Measurements from ENCODE around the gene SNAI3.

Gene SNAI3

DNA sequence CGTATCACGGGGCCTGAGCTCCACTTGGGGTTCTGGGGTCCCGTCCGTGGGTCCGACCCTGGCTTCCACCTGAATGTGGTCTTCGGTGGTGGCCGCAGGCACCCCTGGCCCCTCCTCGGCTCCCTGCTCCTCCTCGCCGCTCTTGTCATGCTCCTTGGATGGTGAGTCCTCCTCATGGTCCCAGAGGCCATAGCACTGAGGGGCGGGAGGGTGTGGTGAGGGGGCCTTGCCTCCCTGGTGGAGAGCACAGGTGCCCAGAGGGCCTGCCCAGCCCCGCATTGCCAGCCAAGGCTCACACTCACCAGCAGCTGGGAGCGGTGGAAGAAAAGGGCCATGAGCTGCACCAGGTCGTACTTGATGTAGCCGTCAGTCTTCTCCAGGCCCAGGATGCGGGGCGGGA is 34.9 kb upstream of the SNAI3 start:
- DNase-seq, result no peak

DNA sequence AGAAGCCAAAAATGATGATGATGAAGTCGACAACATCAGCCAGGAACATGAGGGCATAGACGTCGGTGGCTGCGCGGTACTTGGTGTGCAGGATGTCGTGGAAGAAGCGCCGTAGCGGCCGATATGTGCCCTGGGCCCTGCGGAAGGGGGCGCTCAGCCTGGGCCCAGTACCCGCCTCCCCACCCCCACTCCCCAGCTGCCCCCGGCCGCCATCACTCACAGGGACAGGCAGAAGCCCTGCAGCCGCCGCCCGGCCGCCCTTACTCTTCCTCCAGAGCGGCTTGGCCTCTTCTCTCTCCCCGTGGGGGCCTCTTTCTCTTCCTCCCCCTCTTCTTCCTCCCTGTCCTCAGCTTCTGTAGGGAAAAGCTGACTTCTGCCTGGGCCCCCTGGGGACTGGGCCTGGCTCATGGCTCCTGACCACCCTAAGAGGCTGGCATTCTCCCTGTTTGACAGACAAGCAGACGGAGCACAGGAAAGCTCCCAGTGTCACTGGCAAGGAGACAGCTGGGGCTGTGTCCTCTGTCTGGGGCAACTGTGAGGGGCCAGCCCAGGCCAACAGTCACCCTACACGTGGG is 34.2 kb upstream of the SNAI3 start:
- DNase-seq, result no peak

DNA sequence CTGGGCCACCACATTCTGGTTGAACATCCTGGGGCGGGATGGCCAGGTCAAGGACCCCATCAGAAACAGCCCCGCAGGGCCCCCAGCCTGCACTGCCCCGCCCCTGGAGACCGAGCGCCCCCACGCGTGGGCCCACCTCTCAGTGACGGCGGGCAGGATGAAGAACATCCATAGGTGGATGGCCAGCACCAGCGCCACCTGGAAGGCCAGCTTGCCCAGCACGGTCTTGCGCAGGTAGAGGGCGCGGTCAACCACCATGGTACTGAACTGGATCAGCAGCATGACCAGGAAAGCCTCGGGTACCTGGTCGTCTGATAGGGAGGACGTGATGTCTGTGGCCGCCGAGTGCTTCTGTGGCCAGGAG is 33.6 kb upstream of the SNAI3 start:
- DNase-seq, result no peak

DNA sequence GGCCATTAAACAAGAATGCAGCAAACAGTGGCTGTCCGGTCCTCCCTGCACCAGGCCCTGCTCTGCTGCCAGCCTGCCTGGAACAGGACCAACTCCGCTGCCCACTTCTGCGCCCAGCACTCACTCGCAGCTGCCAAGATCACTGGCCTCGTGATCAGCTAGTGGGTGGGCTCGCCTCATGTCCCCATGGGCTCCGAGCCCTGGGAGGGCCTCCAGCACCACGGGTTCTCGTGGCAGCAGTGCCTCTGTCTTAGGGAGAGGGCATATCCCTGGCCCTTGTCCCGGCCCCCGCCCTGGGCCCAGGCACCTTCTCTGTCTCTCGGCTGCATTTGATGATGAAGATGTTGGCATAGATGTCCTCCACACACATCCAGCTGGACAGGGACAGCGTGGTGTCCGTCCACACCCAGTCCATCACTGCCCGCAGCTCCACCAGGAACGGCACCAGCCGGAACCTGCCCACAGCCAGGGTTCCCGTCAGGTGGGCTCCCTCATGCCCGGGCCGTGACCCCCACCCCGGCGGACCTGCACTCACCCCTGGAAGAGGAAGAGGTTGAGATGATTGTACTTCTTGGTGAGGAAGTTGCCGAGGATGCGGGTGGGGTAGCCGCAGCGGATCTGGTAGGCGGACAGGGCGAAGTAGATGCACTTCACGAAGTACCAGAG is 33.1 kb upstream of the SNAI3 start:
- DNase-seq, result no peak

DNA sequence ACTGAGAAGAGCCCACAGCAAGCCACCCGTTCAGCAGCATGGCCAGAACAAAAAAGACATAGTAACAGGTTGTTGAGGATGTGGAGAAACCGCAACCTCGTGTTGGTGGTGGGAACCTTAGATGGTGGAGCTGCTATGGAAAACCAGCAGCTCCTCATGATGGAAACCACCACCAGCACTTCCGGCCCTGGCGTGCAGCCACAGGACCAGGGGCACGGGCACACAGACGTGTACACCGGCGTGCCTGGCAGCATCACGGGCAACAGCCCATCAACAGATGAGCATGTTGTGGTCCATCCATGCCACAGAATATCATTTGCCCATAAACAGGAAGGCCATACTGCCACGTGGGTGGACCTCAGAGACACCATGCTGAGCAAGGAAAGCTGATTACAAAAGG is 31.9 kb upstream of the SNAI3 start:
- DNase-seq, result no peak

DNA sequence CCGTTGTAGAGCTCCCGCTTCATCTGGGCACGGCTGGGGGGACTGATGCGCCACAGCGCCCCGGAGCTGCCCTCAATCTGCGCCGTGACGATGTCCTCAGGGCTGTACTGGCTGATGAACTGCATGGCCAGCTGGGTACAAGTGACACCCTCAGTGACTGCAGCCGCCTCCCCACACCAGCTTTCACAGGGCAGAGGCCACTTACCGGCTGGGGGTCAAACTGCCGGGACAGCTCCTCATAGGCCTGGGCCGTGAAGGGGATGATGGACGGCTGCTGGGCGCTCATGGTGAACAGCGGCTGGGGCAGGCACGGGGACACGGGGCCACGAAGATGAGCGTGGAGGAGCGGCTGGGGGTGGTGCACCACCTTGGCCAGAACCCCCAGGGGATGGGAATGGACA is 30.3 kb upstream of the SNAI3 start:
- DNase-seq, result no peak

DNA sequence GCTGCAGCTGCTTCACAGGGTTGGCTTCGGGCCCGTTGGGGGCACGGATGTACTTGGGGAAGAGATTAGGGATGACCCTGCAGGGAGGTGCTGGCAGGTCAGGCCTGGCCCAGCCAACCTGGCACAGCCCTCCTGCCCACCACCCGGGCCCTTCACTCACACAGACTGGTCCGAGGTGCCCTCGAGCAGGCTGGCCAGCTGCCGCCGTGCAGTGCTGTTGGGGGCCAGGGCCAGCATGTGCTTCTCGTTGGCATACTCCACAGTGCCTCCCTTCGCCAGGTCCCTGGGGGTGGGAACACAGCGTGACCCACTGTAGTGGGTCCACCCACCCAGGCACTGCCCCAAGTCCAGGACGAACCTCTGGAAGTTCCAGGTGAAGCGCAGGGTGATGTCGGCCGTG is 29.9 kb upstream of the SNAI3 start:
- no peak for DNase-seq

DNA sequence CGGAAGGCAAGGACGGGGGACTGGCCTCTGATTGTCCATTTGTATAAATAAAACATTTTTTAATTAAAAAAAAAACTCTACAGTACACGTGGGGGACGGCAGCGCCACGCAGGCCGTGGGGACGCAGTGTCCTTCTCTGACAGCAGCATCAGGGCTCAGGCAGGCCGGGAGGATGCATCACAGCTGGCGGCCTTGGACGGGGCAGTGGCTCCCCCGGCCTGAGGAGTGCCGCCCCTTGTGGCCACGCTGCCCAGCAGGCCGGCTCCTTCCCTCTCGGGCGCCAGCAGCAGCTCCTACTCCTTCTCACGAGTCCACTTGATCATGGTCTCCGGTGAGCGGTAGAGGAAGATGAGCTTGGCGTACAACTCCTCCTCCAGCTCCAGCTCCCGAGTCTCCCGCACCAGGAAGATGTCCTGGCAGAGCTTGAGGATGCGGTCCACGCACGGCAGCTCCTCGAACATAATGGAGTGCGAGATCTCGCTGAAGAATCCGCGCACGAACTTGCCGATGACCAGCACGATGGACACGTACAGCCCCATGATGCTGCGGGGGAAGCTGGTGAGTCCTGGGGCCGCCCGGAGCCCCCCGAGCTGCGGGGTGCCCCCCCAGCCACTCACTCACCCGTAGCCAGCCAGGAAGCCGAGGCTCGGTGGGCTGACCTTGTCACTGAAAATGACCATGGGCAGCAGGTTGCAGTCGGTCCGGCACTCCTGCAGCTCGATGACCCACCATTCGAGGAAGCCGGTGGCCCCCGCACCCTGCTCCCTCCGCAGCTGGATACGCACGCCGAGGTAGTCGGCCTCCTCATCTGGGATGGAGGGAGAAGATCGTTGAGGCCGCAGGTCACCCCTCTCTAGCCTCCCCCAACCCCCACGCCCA is 29.2 kb upstream of the SNAI3 start:
- no peak for DNase-seq

DNA sequence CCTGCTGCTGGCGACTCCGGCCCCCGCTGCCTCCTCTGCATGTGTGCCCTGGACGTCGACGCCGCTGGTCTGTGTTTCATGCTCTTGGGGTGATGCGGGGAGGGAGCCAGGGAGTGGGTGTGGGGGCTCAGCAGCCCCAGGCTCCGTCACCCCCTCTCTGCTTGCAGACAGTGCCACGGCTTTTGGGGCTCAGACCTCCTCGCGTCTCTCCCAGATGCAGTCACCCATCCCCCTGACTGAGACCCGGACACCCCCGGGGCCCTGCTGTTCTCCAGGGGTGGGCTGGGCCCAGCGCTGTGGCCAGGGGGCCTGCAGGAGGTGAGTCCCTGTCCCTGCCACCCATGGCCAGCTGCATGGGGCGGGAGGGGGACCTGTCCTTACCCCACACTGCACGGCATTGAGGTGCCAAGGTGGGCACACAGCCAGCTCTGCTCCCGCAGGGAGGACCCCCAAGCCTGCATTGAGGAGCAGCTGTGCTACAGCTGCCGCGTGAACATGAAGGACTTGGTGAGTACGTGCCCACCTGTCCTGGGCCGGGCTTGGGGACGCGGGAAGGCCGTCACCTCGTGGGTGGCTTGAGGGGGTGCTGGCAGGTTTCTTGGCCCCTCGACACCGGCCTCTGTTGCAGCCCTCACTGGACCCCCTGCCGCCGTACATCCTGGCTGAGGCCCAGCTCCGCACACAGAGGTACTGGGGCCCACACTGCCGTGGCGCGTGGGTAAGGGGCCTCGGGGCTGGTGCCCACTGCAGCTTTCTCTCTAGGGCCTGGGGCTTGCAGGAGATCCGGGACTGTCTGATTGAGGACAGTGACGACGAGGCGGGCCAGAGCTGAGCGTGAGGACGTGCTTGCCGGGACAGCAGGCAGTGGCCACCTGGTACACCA is 28.4 kb upstream of the SNAI3 start:
- DNase-seq, result no peak

DNA sequence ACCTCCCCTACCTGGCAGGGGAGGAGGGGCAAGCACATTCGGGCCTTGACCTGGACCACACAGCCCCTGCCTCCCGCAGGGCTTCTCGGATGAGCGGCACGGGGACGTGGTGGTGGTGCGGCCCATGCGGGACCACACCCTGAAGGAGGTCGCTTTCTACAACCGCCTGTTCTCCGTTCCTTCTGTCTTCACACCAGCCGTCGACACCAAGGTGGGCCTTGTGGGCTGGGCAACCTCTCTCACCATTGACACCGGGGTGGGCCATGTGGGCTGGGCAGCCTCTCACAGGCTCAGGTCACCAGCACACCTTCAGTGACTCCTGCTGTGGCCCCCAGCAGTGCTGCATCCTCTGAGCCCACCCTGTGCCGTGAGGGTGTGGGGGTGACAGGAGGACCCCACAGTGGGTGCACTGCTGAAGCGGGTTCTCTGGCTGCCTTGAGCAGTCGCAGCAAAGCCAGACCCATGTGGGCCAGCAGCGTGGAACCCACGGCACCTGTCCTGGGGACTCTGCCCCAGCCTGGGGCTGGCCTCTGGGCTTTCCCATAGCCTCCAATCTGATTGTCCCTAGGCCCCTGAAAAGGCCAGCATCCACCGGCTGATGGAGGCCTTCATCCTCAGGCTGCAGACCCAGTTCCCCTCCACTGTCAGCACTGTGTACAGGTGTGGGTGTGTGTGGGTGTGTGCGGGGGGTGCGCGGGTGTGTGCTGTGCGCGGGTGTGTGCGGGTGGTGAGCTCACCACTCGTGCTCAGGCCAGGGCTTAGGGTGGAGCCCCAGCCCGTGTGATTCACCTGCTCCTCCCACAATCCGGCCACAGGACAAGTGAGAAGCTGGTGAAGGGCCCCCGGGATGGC is 27.5 kb upstream of the SNAI3 start:
- DNase-seq, result no peak

DNA sequence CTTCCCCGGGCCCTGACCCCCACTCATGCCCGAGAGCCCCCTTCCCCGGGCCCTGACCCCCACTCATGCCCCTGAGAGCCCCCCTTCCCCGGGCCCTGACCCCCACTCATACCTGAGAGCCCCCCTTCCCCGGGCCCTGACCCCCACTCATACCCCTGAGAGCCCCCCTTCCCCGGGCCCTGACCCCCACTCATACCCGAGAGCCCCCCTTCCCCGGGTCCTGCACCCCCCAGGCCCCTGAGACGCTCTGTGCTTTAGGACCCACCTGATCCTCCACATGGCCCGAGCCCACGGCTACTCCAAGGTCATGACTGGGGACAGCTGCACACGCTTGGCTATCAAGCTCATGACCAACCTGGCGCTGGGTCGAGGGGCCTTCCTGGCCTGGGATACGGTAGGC is 26.7 kb upstream of the SNAI3 start:
- DNase-seq, result no peak

DNA sequence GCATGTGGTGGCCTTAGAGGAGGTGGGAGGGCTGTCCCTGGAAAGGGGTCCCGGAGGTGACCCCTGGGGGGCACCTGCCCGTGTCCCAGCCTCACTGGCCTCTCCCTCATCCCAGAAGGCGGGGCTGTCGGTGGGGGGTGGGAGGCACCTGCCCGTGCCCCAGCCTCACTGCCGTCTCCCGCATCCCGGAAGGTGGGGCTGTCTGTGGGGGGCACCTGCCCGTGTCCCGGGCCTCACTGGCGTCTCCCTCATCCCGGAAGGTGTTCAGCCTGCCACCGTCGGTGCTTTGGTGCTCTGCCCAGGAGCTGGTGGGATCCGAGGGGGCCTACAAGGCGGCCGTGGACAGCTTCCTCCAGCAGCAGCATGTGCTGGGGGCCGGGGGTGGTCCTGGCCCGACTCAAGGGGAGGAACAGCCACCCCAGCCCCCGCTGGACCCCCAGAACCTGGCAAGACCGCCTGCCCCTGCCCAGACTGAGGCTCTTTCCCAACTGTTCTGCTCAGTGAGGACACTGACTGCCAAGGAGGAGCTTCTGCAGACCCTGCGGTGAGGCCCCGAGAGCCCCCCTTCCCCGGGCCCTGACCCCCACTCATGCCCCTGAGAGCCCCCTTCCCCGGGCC is 26.2 kb upstream of the SNAI3 start:
- DNase-seq, result no peak

DNA sequence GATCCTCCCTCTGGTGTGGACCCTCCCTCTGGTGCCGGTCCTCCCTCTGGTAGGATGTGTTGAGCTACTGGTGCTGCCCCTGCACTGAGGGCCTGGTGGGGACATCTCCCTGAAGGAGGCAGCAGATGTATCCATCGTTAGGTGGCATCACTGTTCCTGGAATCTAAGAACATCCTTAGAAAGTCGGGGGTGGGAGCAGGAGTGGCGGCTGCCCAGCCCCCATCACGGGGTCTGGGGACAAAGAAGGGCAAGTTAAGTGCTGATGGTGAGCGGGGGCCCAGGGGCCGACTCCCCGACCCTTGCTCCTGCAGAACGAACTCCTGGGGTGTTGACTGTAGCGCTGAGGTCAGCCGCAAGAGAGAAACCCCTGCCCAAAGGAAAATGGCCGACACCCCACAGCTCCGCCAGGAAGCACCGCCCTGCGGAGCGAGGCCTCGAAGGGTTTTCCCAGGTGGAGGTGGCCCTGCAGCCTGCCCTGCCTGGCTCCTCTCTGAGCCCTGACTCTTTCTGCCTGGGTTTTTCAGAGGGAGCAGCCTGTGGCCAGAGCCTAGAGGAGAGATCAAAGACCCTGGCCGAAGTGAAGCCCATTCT is 25.5 kb upstream of the SNAI3 start:
- no peak for DNase-seq

DNA sequence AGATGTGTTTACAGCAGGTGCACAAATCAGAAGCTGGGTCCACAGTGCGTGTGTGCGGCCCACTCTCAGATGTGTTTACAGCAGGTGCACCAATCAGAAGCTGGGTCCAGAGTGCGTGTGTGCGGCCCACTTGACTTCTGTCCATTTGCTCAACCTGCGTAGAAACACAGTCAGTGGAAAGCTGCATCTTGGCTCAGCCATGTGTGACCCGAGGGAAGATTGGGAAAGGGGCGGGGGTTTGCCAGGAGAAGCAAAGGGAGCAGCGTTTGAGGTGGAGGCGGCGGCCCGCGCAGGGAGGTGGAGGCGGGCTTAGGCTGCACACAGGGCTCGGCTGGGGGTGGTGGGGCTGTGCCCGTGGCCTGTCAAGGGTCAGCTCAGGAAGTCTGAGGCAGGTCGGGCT is 24.2 kb upstream of the SNAI3 start:
- no peak for DNase-seq

DNA sequence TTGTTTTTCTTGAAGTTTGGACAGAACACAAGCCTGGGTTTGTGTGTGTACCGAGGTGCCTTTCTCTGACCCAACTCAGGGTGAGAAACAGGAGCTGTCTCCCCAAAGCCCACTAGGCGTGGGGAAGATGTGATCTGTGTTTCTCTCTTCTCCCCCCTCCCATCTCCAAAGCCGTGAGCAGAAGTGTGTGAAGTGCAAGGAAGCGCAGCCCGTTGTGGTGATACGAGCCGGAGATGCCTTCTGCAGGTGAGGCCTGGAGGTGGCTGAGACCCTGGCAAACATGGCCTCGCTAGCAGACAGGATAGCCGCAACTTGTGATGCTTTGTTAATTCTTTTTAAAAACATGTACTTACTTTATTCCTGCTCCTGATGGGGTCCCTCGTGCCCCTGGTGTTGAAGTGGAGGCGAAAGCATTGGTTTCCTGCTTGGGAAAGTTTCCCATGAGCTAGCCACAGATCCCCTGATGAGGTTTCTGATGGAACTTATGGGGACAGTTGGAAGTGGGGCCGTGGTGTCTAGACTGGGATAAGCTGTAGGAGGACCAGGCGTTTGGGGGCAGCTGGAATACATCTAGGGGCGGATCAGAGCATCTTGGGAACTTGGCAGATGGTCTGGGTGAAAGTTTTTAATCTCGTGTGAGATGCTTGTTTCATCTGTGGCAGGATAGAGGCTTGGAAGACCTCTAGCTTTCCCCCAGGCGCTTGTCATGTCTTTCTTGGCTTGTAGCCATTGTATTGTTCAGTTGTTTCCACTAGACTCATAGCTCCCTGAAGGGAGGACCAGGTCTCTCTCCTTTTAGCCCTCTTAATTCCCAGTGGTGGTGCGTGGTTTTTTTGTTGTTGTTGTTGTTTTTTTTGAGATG is 20.9 kb upstream of the SNAI3 start:
- DNase-seq, result no peak

DNA sequence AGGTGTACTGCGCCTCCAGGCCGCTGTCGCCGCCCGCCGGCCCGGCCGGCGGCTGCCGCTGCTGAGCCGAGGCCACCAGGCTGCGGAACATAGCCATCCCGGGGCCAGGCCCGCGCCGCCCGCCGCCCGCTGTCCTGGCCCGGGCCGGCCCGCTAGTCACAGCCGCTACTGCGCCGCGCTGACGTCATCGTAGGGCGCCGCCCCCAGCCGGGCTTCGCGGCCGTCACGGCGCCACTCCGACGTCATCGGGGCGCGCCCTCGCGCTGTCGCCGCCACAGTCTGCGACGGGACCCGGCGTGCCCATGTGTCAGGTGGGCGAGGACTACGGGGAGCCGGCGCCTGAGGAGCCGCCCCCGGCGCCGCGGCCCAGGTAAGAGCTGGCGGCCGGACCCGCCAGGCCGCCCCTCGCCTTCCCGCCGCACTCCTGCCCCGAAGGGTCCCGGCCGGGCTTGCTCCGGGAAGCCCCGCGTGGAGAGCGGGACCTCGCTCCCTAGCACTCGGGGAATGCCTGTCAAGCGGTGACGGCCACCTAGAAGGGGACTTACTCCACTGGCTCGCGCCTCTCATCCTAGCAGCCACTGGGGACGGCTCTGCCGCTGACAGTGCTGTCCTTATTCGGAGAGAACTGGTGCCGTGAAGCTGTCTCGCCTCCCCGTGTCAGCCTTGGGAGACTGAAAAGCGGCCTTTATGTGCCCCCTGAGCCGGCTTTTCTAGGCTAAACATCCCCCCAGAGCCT is 20.1 kb upstream of the SNAI3 start, which contains the start of the genes CTU2 and RNF166:
CTU2 (plus strand) TSS at position 275 of the 736 bp plus-strand sequence; CDS start at position 303, 28 bp downstream.
RNF166 (minus strand) TSS at position 180 of the 736 bp plus-strand sequence; CDS start at position 97, 83 bp downstream.
- peak; percentile 87 for DNase-seq

DNA sequence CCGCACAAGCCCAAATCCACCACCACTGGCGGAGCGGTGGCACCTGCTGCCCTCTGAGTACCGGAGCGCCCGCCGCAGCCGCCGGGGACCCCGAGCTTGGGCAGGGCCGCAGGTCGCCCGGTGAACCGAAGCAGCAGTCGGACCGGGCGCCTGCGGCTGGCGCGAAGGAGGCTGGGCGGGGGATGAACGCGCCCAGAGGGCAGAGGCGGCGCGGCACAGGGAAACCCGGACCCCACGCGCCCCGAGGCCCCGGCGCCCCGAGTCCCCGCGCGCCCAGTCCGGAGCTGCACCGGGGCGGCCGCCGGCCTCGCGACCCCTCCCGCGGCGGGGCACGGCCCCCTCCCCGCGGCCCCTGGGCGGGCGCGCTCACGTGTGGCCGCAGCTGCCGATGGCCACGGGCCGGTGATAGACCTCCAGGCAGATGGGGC is 19.5 kb upstream of the SNAI3 start:
- DNase-seq, result no peak

DNA sequence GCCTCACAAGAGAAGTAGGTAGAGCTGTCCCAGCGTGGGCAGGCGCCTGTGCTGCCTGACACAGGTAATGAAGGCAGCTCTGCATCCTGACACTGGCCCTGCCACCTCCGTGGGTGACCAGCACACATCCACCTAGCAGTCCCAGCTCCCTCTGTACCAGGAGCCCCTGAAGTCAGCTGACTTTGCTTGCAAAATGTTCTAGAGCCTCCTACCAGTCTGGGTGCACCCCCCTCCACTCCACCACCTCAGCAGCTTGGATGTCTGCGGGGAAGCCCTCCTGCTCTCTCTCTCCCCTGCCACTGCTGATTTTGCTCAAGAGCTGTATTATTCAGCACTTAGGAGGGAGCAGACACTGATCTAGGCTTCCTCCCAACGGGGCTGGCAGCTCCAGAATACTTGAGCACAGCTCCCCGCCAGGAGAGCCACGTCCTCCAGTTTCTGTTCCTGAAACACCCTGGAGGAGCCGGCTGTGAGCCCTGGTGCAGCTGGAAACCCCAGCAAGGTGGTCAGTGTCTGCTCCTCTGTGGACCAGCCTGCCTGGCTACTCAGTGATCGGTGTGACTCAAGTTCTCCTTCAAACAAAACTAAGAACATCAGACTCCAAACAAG is 18.9 kb upstream of the SNAI3 start:
- DNase-seq, result no peak
